ENCODE data around the gene FANCI.

- no peak for TF ChIP-seq GATA2 (IDR thresholded peaks at IDR 0.05; ENCODE audit: low read depth, low read length)
- TF ChIP-seq GATA3 (IDR thresholded peaks at IDR 0.05; ENCODE audit: low read depth, low read length), result no peak
Measured at GRCh38 chr15:89301304-89302089, 57.7 kb downstream of the FANCI start.
